GM21528 (cell line): ENCODE measurements around the gene TMEM61.
"Not testable (repeated sequence)": the region's sequence is repeated elsewhere in the genome, so short reads cannot be mapped to it uniquely, and the experiment has no call there.

Experiments
- ATAC-seq: cut with Tn5 transposase; IDR thresholded peaks from one replicate; pipeline ENCODE4 v1.9.1; 2021; ENCODE audit warnings: mild to moderate bottlenecking, moderate library complexity; ENCODE audit not compliant: unreplicated experiment, low FRiP score

Gene TMEM61

GRCh38 chr1:54998100-54998499 is 17.7 kb downstream of the TMEM61 start:
- ATAC-seq: no peak

GRCh38 chr1:54998677-54999076 is 18.2 kb downstream of the TMEM61 start, which contains the start of gene BSND:
TSS of gene BSND (plus strand) at chr1:54998933. CDS start at chr1:54999187, 254 bp downstream.
- no peak for ATAC-seq

GRCh38 chr1:55000110-55001085 is 20.0 kb downstream of the TMEM61 start:
- no peak for ATAC-seq

- ATAC-seq: no peak
Observed at GRCh38 chr1:55001311-55001710, 20.9 kb downstream of the TMEM61 start.

- ATAC-seq: no peak
Observed at GRCh38 chr1:55002686-55003085, 22.3 kb downstream of the TMEM61 start.

- no peak for ATAC-seq
Observed at GRCh38 chr1:55005351-55006140, 25.1 kb downstream of the TMEM61 start.

- ATAC-seq: no peak
Observed at GRCh38 chr1:55006931-55007330, 26.5 kb downstream of the TMEM61 start.

- no peak for ATAC-seq
Observed at GRCh38 chr1:55007625-55008024, 27.2 kb downstream of the TMEM61 start.

GRCh38 chr1:55010194-55010886 is 29.9 kb downstream of the TMEM61 start:
- ATAC-seq: no peak

- ATAC-seq: no peak
Observed at GRCh38 chr1:55010887-55011217, 30.4 kb downstream of the TMEM61 start.

- ATAC-seq: no peak
Observed at GRCh38 chr1:55012661-55013060, 32.2 kb downstream of the TMEM61 start.

GRCh38 chr1:55015123-55015522 is 34.7 kb downstream of the TMEM61 start:
- ATAC-seq: no peak

GRCh38 chr1:55015731-55016620 is 35.5 kb downstream of the TMEM61 start:
- no peak for ATAC-seq

- no peak for ATAC-seq
Observed at GRCh38 chr1:55018395-55018794, 38.0 kb downstream of the TMEM61 start.

- ATAC-seq: no peak
Observed at GRCh38 chr1:55021942-55022546, 41.6 kb downstream of the TMEM61 start.

GRCh38 chr1:55024163-55024562 is 43.7 kb downstream of the TMEM61 start:
- not testable (repeated sequence) for ATAC-seq

- ATAC-seq: not testable (repeated sequence)
Observed at GRCh38 chr1:55026682-55027081, 46.3 kb downstream of the TMEM61 start.

- not testable (repeated sequence) for ATAC-seq
Observed at GRCh38 chr1:55031098-55031497, 50.7 kb downstream of the TMEM61 start.

GRCh38 chr1:55033265-55033614 is 52.8 kb downstream of the TMEM61 start:
- no peak for ATAC-seq
